DMS53 (cell line): Measurements from ENCODE around the gene RNF14.
"Not testable (repeated sequence)": the region's sequence is repeated elsewhere in the genome, so short reads cannot be mapped to it uniquely, and the experiment has no call there.

Source experiments
- DNase-seq: peaks from one replicate; lab custom pipeline; 2025; lab: John Stamatoyannopoulos, UW

Gene RNF14

GRCh38 chr5:141968914-141969608 lies at the start of gene RNF14:
RNF14 (plus strand) TSS chr5:141969105; CDS start chr5:141973589, 4,484 bp downstream.
- DNase-seq = peak; percentile 97

- peak; percentile 17 for DNase-seq
These were observed 49.4 kb upstream of the RNF14 start for GRCh38 chr5:141919218-141920119.

- no peak for DNase-seq
These were observed 48.1 kb upstream of the RNF14 start for GRCh38 chr5:141920771-141921170.

GRCh38 chr5:141922827-141923447 lies 46.0 kb upstream of the RNF14 start:
- DNase-seq = not testable (repeated sequence)

GRCh38 chr5:141923448-141924313 lies 45.2 kb upstream of the RNF14 start, which contains the start of gene DELE1:
DELE1 (plus strand) TSS chr5:141923871; CDS start chr5:141923942, 71 bp downstream.
- DNase-seq = peak; percentile 98

- DNase-seq = no peak
These were observed 42.5 kb upstream of the RNF14 start for GRCh38 chr5:141926434-141926833.

DNA sequence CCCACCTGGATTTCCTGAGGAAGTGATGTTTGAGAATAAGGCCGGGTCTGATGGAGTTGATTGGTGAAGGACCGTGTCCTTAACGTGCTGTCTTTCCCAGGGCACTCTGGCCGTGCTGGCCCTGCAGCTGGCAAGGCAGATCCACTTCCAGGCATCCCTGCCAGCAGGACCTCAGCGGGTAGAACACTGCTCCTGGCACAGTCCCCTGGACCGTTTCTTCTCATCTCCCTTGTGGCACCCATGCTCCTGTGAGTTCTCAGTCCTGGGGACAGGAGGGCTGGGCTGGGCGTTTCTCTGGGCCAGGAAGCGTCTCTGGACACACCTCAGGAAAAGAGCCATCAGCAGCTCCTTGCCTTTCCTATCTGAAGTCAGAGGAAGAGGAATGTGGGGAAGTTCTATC lies 40.9 kb upstream of the RNF14 start:
- DNase-seq = no peak

DNA sequence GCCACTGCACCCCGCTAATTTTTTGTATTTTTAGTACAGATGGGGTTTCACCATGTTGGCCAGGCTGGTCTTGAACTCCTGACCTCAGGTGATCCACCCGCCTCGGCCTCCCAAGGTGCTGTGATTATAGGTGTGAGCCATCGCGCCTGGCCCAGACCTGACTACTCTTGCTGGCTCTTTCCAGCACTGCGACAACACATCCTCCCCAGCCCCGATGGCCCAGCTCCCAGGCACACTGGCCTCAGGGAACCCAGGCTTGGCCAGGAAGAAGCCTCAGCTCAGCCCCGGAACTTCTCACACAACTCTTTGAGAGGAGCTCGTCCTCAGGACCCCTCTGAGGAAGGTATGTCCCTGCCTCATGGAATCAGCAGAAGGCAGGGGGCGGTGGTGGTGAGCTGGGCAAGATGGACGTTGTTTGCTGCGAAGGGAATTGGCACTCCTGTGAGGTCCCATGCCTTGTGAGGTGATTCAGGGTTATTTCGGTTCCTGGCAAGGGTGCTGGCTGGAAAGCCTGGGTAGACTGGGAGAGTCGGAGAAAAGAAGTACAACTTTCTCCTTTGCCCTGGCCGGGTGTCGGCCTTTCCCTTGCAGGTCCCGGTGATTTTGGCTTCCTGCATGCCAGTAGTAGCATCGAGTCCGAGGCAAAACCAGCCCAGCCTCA lies 39.4 kb upstream of the RNF14 start:
- DNase-seq = no peak

GRCh38 chr5:141931694-141932093 lies 37.2 kb upstream of the RNF14 start:
- no peak for DNase-seq

DNA sequence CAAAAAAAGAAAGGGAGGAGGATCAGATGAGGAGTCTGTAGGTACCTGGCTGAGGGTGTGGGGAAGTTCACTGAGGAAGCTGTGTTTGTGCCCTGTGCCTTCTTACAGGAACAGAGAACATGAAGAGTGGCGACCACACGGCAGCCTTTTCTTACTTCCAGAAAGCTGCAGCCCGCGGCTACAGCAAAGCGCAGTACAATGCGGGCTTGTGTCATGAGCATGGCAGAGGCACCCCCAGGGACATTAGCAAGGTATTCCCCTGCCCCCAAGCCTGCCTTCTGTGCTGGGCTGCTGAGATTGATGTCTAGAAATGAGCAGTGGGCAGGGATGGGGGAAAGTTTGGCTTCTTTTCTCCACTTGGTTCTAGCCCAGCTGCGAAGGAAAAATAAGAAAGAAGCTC lies 35.8 kb upstream of the RNF14 start:
- DNase-seq = no peak

DNA sequence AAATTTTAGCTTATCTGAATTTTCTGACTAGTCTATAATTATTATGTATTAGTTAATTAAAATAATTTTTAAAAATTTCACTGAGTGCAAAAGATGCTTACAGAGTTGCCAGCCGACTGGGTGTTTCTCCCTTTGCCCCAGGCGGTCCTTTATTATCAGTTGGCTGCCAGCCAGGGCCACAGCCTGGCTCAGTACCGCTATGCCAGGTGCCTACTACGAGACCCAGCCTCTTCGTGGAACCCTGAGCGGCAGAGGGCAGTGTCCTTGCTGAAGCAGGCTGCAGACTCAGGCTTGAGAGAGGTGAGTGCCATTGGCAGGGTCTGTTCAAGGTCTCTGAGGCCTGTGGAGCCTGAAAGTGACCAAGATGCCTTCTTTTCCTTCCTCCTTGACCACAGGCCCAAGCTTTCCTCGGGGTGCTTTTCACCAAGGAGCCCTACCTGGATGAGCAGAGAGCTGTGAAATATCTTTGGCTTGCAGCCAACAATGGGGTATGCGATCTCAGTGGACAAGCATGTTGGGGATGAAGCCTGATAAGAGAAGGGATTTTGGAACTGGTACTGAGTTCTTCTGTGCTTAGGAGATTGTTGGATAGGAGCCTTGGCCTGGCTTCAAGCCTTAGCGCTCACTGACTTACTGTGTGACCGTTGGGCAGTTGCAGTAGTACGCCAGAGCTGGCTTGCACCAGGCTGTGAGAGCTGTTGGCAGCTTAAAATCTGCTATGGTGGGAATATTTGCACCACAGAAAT lies 34.6 kb upstream of the RNF14 start:
- DNase-seq = peak; percentile 49

GRCh38 chr5:141935538-141935937 lies 33.4 kb upstream of the RNF14 start:
- DNase-seq = no peak

DNA sequence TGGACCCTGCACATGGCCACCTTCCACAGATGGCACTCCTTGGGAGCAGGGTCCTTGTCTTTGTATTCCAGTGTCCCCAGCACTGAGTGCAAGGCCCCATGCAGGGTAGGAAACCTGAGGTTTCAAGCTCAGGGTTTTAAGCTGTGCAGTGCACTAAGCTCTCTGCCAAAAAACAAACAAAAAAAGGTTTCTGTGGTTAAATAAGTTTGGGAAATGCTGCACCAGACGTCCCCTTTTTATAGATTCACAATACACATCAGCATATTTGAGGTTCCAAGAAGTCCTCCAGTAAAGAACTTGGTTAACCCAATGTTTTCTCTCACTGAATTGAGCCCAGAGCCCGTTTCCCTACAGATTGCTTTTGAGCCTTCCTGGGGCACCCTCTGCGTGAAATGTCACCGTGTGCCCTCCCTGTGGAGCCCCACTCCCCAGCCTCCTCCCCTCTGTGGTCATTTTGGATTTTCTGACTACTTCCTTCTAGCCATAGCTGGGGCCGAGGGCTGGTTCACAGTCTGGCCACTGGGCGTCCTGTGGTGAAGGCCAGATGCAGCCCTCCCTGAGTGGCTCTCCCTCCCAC lies 28.1 kb upstream of the RNF14 start:
- DNase-seq = no peak

GRCh38 chr5:141941307-141941706 lies 27.6 kb upstream of the RNF14 start:
- DNase-seq = peak; percentile 17

- no peak for DNase-seq
These were observed 27.1 kb upstream of the RNF14 start for GRCh38 chr5:141941779-141942178.

GRCh38 chr5:141942185-141942857 lies 26.6 kb upstream of the RNF14 start:
- DNase-seq = no peak

- DNase-seq = no peak
These were observed 24.8 kb upstream of the RNF14 start for GRCh38 chr5:141944076-141944475.

DNA sequence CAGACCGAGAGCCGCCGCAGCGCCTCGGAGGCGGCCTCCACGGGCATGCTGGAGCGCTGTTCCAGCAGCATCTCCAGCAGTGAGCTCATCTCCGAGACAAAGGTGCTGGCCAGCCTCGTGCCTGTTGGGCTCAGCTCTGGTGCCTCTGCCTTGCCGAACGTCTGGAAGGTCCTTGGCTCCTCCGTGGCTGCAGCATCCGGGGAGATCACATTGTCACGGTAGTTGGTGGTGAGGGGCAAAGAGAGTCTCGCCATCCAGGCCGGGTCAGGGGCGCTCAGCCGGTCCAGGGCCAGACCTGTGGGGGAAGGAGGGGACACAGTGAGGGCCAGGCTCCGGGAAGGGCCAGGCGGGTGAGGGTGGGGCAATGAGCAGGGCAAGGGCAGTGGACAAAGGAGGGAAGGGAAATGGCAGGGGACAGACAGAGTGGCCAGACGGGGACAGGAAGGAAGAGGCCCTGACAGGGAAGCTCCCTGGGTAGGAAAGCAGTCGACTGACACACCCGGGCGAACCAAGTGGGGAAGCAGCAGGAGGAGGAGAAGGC lies 23.3 kb upstream of the RNF14 start:
- no peak for DNase-seq

DNA sequence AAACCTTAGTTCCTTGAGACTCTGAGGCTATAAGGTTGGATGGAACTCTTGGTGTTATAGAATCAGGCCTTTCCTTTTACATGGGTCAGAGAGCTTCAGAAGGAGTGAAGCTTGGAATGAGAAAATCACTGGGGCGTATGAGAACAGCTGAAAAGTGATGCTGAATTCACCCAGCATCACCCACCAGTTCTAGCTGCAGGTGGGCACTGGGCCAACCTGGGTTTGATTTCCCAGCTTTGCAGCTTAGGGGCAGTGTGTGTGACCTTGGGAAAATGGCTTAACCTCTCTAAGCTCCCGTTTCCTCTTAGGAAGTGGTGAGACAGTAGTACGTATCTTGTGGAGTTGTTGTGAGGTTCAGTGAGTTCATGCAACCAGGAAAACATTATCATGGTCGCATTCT lies 21.6 kb upstream of the RNF14 start:
- DNase-seq = no peak
